B cell (primary cell): ENCODE measurements around the gene MED27.

Source experiments
- EZH2 ChIP-seq: IDR thresholded peaks from 2 replicates; pipeline ENCODE4 v1.6.1; 2012; ENCODE audit warnings: borderline replicate concordance, low read depth, mild to moderate bottlenecking, moderate library complexity, low read length; ENCODE audit not compliant: insufficient read depth, poor library complexity, severe bottlenecking
- TF ChIP-seq, protein P1 (sequence below): fragments of 200-600 bp; IDR thresholded peaks from one replicate; pipeline ENCODE4 v1.8.0; 2022; ENCODE audit warnings: antibody characterized with exemption, mild to moderate bottlenecking

DNA sequence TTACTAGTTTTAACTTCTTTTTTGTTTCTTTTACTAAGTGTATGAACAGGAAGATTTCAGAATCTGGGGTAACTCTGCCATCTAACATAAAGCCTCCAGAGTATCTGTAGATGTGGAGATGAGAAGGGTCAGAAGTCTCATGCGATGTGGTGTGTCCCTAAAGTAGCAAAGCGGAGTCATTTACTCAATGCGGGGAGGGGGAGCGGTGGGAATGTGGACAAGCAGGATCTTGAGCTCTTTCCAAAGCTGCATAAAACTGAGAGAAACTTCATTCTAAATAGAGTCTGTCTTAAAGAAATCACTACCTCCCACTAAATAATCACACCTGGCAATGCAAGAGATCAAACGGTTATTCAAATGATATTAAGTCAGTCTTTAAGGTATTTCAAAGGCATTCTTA, 92.4 kb downstream of the MED27 start:
- TF ChIP-seq, protein P1, sequence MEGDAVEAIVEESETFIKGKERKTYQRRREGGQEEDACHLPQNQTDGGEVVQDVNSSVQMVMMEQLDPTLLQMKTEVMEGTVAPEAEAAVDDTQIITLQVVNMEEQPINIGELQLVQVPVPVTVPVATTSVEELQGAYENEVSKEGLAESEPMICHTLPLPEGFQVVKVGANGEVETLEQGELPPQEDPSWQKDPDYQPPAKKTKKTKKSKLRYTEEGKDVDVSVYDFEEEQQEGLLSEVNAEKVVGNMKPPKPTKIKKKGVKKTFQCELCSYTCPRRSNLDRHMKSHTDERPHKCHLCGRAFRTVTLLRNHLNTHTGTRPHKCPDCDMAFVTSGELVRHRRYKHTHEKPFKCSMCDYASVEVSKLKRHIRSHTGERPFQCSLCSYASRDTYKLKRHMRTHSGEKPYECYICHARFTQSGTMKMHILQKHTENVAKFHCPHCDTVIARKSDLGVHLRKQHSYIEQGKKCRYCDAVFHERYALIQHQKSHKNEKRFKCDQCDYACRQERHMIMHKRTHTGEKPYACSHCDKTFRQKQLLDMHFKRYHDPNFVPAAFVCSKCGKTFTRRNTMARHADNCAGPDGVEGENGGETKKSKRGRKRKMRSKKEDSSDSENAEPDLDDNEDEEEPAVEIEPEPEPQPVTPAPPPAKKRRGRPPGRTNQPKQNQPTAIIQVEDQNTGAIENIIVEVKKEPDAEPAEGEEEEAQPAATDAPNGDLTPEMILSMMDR = no peak
- TF ChIP-seq EZH2 = no peak
